ENCODE results near the gene TPM2. TPM values are rescaled to one million over a fixed set of nuclear protein-coding genes. Genes with fewer than 3 reads are reported as not detected.

The TPM2 gene
- total and polyA plus RNA-seq, 10 of the 15 experiments (the other 5 are each of a cell fraction or from before 2014, with no cell fraction given) = 0.11 to 9.3 (median 1.1) TPM

GRCh38 chr9:35657546-35658136 is 32.1 kb downstream of the TPM2 start, which contains the start of gene RMRP (continued):
- TF ChIP-seq ZBED1 (IDR thresholded peaks at IDR 0.05; ENCODE audit: borderline replicate concordance) (peak; percentile 68; the same call in 1 of the 2 replicates), MYB (IDR thresholded peaks at IDR 0.05; ENCODE audit: borderline replicate concordance, low read depth, low read length) (no peak), GATAD2B (conservative IDR thresholded peaks at IDR 0.05; ENCODE audit: low read depth) (peak; percentile 95; the same call in 1 of the 2 replicates), RFX5 (IDR thresholded peaks at IDR 0.05; ENCODE audit: low read depth, low read length) (no peak), CREM (IDR thresholded peaks at IDR 0.05; ENCODE audit: low read depth) (peak; percentile 92), RUNX3 (IDR thresholded peaks at IDR 0.05; ENCODE audit: low read length) (no peak), ATF7 (IDR thresholded peaks at IDR 0.05; ENCODE audit: low read depth) (peak; percentile 67), USF1 (IDR thresholded peaks at IDR 0.05; ENCODE audit: borderline replicate concordance, extremely low read length, insufficient read depth, low read depth, low read length) (peak; percentile 34), CTCF (IDR thresholded peaks at IDR 0.05 in 2 of 3, conservative IDR thresholded peaks at IDR 0.05 in 1 of 3; ENCODE audit: control insufficient read depth in 2 of 3, extremely low read depth in 1 of 3, insufficient read depth in 1 of 3, low read depth in 3 of 3, low read length in 3 of 3) (no peak), PML (IDR thresholded peaks at IDR 0.05; ENCODE audit: low read length) (no peak), MTA3 (IDR thresholded peaks at IDR 0.05; ENCODE audit: borderline replicate concordance, low read length) (no peak), BCL11A (IDR thresholded peaks at IDR 0.05; ENCODE audit: low read depth, low read length) (0 out of 2 replicates have a peak, but pooled peaks have one; percentile 9), RB1 (IDR thresholded peaks at IDR 0.05; ENCODE audit: borderline replicate concordance) (no peak), BMI1 (IDR thresholded peaks at IDR 0.05; ENCODE audit: borderline replicate concordance) (peak; percentile 51; the same call in 1 of the 2 replicates), RAD51 (IDR thresholded peaks at IDR 0.05) (peak; percentile 75), SKIL (IDR thresholded peaks at IDR 0.05; ENCODE audit: low read depth, poor library complexity, severe bottlenecking) (peak; percentile 86), EED (IDR thresholded peaks at IDR 0.05; ENCODE audit: low read depth) (peak; percentile 100), EP300 (IDR thresholded peaks at IDR 0.05; ENCODE audit: borderline replicate concordance in 1 of 2, control insufficient read depth in 1 of 2, low read depth in 2 of 2, low read length in 2 of 2) (peak in 1 of 2 experiments; percentile 63; a peak in 3 of 4 replicates), BCL3 (IDR thresholded peaks at IDR 0.05; ENCODE audit: borderline replicate concordance, insufficient read depth, low read depth, low read length, poor library complexity, severe bottlenecking) (no peak), HSF1 (IDR thresholded peaks at IDR 0.05; ENCODE audit: low read depth, low read length) (0 out of 2 replicates have a peak, but pooled peaks have one; percentile 12), ELK1 (IDR thresholded peaks at IDR 0.05; ENCODE audit: low read depth, low read length) (no peak)
